ENCODE data around the gene ALDH7A1.

DNA sequence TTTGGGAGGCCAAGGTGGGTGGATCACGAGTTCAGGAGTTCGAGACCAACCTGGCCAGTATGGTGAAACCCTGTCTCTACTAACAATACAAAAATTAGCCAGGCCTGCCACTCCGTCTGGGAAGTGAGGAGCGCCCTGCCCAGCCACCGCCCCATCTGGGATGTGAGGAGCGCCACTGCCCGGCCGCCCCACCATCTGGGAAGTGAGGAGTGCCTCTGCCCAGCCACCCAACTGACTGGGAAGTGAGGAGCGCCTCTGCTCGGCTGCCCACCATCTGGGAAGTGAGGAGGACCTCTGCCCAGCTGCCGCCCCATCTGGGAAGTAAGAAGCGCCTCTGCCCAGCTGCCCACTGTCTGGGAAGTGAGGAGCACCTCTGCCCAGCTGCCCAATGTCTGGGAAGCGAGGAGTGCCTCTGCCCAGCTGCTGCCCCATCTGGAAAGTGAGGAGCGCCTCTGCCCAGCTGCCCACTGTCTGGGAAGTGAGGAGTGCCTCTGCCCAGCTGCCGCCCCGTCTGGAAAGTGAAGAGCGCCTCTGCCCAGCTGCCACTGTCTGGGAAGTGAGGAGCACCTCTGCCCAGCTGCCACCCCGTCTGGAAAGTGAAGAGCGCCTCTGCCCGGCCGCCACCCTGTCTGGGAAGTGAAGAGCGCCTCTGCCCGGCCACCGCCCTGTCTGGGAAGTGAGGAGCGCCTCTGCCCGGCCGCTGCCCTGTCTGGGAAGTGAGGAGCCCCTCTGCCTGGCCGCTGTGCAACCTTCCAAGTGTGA lies 5.3 kb downstream of the ALDH7A1 start:
- TF ChIP-seq EZH2phosphoT487 (IDR thresholded peaks at IDR 0.05; ENCODE audit: borderline replicate concordance, low read length): no peak
- TF ChIP-seq, protein P1, sequence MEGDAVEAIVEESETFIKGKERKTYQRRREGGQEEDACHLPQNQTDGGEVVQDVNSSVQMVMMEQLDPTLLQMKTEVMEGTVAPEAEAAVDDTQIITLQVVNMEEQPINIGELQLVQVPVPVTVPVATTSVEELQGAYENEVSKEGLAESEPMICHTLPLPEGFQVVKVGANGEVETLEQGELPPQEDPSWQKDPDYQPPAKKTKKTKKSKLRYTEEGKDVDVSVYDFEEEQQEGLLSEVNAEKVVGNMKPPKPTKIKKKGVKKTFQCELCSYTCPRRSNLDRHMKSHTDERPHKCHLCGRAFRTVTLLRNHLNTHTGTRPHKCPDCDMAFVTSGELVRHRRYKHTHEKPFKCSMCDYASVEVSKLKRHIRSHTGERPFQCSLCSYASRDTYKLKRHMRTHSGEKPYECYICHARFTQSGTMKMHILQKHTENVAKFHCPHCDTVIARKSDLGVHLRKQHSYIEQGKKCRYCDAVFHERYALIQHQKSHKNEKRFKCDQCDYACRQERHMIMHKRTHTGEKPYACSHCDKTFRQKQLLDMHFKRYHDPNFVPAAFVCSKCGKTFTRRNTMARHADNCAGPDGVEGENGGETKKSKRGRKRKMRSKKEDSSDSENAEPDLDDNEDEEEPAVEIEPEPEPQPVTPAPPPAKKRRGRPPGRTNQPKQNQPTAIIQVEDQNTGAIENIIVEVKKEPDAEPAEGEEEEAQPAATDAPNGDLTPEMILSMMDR (IDR thresholded peaks at IDR 0.05; ENCODE audit: low read depth, low read length, poor library complexity, severe bottlenecking): no peak
